Measurements from ENCODE around the gene CKAP5.

CKAP5 gene

GRCh38 chr11:46698597-46698996 lies 147.5 kb downstream of the CKAP5 start:
- no peak for DNase-seq (ENCODE audit: low read depth, low spot score)

GRCh38 chr11:46697723-46698122 lies 148.4 kb downstream of the CKAP5 start:
- DNase-seq (ENCODE audit: low read depth, low spot score) = no peak

GRCh38 chr11:46697303-46697702 lies 148.8 kb downstream of the CKAP5 start:
- no peak for DNase-seq (ENCODE audit: low read depth, low spot score)

GRCh38 chr11:46696212-46696558 lies 149.9 kb downstream of the CKAP5 start:
- no peak for DNase-seq (ENCODE audit: low read depth, low spot score)

- no peak for DNase-seq (ENCODE audit: low read depth, low spot score)
Observed at GRCh38 chr11:46695345-46696211, 150.5 kb downstream of the CKAP5 start.

- no peak for DNase-seq (ENCODE audit: low read depth, low spot score)
Observed at GRCh38 chr11:46694607-46695006, 151.5 kb downstream of the CKAP5 start.

GRCh38 chr11:46694072-46694471 lies 152.0 kb downstream of the CKAP5 start:
- DNase-seq (ENCODE audit: low read depth, low spot score) = no peak

- DNase-seq (ENCODE audit: low read depth, low spot score) = no peak
Observed at GRCh38 chr11:46693597-46694012, 152.5 kb downstream of the CKAP5 start.

All from brain pericyte (primary cell).